Stimulated activated CD4-positive, alpha-beta T cell treated with anti-CD3 and anti-CD28 coated beads, Interleukin-2, amount 100 ng/mL, for 24 hours (primary cell): ENCODE measurements around the gene OGA.
A peak's percentile ranks its signal among the peaks of the same experiment; 100 is the strongest.

Source experiments
- DNase-seq, 2 donors: peaks; one replicate each; pipeline ENCODE4 v3.0.0-alpha.2; 2020

Gene OGA

GRCh38 chr10:101818119-101818871 lies at the start of gene OGA:
Gene OGA, minus strand, starts transcription at chr10:101818444. Its CDS starts 422 bp downstream, at chr10:101818022.
- peak; percentile 96 to 98 for DNase-seq

- DNase-seq = no peak
Measured at GRCh38 chr10:101867931-101868330, 49.7 kb upstream of the OGA start.

- DNase-seq = no peak
Measured at GRCh38 chr10:101859530-101859929, 41.3 kb upstream of the OGA start.

GRCh38 chr10:101858723-101859500 lies 40.7 kb upstream of the OGA start:
- no peak for DNase-seq

- no peak for DNase-seq
Measured at GRCh38 chr10:101857802-101858476, 39.7 kb upstream of the OGA start.

- no peak for DNase-seq
Measured at GRCh38 chr10:101856626-101857025, 38.4 kb upstream of the OGA start.

- no peak for DNase-seq
Measured at GRCh38 chr10:101851411-101852116, 33.3 kb upstream of the OGA start.

GRCh38 chr10:101850749-101851148 lies 32.5 kb upstream of the OGA start:
- no peak for DNase-seq

GRCh38 chr10:101848894-101849351 lies 30.7 kb upstream of the OGA start:
- DNase-seq = no peak

- no peak for DNase-seq
Measured at GRCh38 chr10:101848408-101848807, 30.2 kb upstream of the OGA start.

- DNase-seq = no peak
Measured at GRCh38 chr10:101845893-101846292, 27.6 kb upstream of the OGA start.

GRCh38 chr10:101843032-101844021 lies 25.1 kb upstream of the OGA start, which contains the start of gene KCNIP2:
Gene KCNIP2, minus strand, starts transcription at chr10:101843800. Its CDS starts 232 bp downstream, at chr10:101843568.
- peak; percentile 57 to 66 for DNase-seq

- DNase-seq = no peak
Measured at GRCh38 chr10:101841826-101842225, 23.6 kb upstream of the OGA start.

GRCh38 chr10:101840741-101841453 lies 22.7 kb upstream of the OGA start:
- peak; percentile 80 to 82 for DNase-seq

GRCh38 chr10:101840102-101840684 lies 21.9 kb upstream of the OGA start:
- DNase-seq = peak in 1 of 2 donors; percentile 40

GRCh38 chr10:101839416-101840063 lies 21.3 kb upstream of the OGA start:
- peak; percentile 61 to 73 for DNase-seq

- no peak for DNase-seq
Measured at GRCh38 chr10:101839002-101839401, 20.8 kb upstream of the OGA start.

GRCh38 chr10:101838416-101838970 lies 20.2 kb upstream of the OGA start:
- no peak for DNase-seq

GRCh38 chr10:101837748-101838147 lies 19.5 kb upstream of the OGA start:
- no peak for DNase-seq
